PC-9 (cell line): ENCODE data around the gene VWA8. TPM values are rescaled to one million over a fixed set of nuclear protein-coding genes. Genes with fewer than 3 reads are reported as not detected.

Experiments
- BruUV-seq: library from RNA; stranded (reverse); fragments of 400-500 nt; replicated peaks from 2 replicates; lab custom pipeline; 2021; lab: Mats Ljungman, UMichigan
- CTCF ChIA-PET: fragments of 300-600 bp; sonication (Branson Sonifier 250); formaldehyde crosslinking; loops from one replicate; lab custom pipeline; 2022; ENCODE audit warnings: antibody characterized with exemption; lab: Charles Lee
- POLR2A ChIA-PET: fragments of 300-600 bp; sonication (Branson Sonifier 250); formaldehyde crosslinking; loops from one replicate; lab custom pipeline; 2022; ENCODE audit warnings: antibody characterized with exemption; ENCODE audit not compliant: unreplicated experiment; lab: Charles Lee
- DNase-seq, 2 experiments: peaks; one replicate each; pipeline versions ENCODE4 v3.0.0 to v3.0.0-alpha.2; 2015 to 2022; ENCODE audit warnings: mixed read lengths in 1 of 2
- H2AFZ ChIP-seq: fragments of 200-600 bp; sonication (generic); 2 replicates; pipeline ENCODE4 v1.8.1; 2017; ENCODE audit warnings: antibody characterized with exemption
- H3F3A ChIP-seq: fragments of 200-600 bp; sonication (generic); 2 replicates; pipeline ENCODE4 v1.8.1; 2017; ENCODE audit warnings: antibody characterized with exemption, mild to moderate bottlenecking, low read depth; ENCODE audit not compliant: insufficient read depth
- H3K27ac ChIP-seq: fragments of 200-600 bp; sonication (generic); 2 replicates; pipeline ENCODE4 v1.6.1; 2016; ENCODE audit warnings: mixed run types
- H3K27me3 ChIP-seq: fragments of 200-600 bp; sonication (generic); 2 replicates; pipeline ENCODE4 v1.6.1; 2016; ENCODE audit warnings: low read depth, mixed run types; ENCODE audit not compliant: insufficient read depth
- H3K36me3 ChIP-seq: fragments of 200-600 bp; sonication (generic); 2 replicates; pipeline ENCODE4 v1.6.1; 2016; ENCODE audit warnings: low read depth, mixed run types
- H3K4me1 ChIP-seq: fragments of 200-600 bp; sonication (generic); replicated peaks from 2 replicates; pipeline ENCODE4 v1.6.1; 2016; ENCODE audit warnings: mixed run types; ENCODE audit not compliant: insufficient read depth
- H3K4me2 ChIP-seq: fragments of 200-600 bp; sonication (generic); 2 replicates; pipeline ENCODE4 v1.6.1; 2017; ENCODE audit warnings: mixed run types
- H3K4me3 ChIP-seq: fragments of 200-600 bp; sonication (generic); 2 replicates; pipeline ENCODE4 v1.6.1; 2016; ENCODE audit warnings: mixed run types
- H3K79me2 ChIP-seq: fragments of 200-600 bp; sonication (generic); 2 replicates; pipeline ENCODE4 v1.6.1; 2017; ENCODE audit warnings: low read depth, mixed run types
- H3K9me2 ChIP-seq: fragments of 200-600 bp; sonication (generic); 2 replicates; pipeline ENCODE4 v1.8.1; 2017; ENCODE audit warnings: mild to moderate bottlenecking; ENCODE audit not compliant: insufficient read depth
- H3K9me3 ChIP-seq: fragments of 200-600 bp; sonication (generic); 2 replicates; pipeline ENCODE4 v1.8.1; 2016; ENCODE audit warnings: low read depth; ENCODE audit not compliant: insufficient read depth
- H4K20me1 ChIP-seq: fragments of 200-600 bp; sonication (generic); 2 replicates; pipeline ENCODE4 v1.8.1; 2017; ENCODE audit not compliant: insufficient read depth
- EZH2 ChIP-seq: fragments of 200-600 bp; sonication (generic); IDR thresholded peaks from 2 replicates; pipeline ENCODE4 v1.8.0; 2017; ENCODE audit warnings: antibody characterized with exemption, low read depth
- intact Hi-C: fragments of 100-400 bp; cut with micrococcal nuclease; formaldehyde crosslinking; loops from one replicate; pipeline ENCODE4 v1.10.0; 2022; ENCODE audit not compliant: unreplicated experiment
- total RNA-seq: library from RNA; stranded (reverse); gene quantifications from 2 replicates; pipeline ENCODE4 v1.2.3, GENCODE V29; 2021
- TF ChIP-seq, protein P1 (sequence below): fragments of 200-600 bp; sonication (generic); conservative IDR thresholded peaks from 2 replicates; pipeline ENCODE4 v1.6.1; 2017; ENCODE audit warnings: mixed run types, antibody characterized with exemption, mild to moderate bottlenecking, moderate library complexity

The VWA8 gene
- total RNA-seq, 1 experiment from 2014 or later = 14.1 TPM

- Histone ChIP-seq H4K20me1 (no peaks in the 10 kb centered on the region), H3K4me2 (no peak overlapping the region), H3K27ac (no peak overlapping the region), H3F3A (no peaks in the 10 kb centered on the region), H3K9me3 (no peaks in the 10 kb centered on the region), H2AFZ (no peak overlapping the region), H3K4me3 (no peak overlapping the region), H3K79me2 (no peaks in the 10 kb centered on the region), H3K36me3 (no peaks in the 10 kb centered on the region), H3K27me3 (no peaks in the 10 kb centered on the region), H3K4me1 (no peaks in the 10 kb centered on the region), H3K9me2 (no peaks in the 10 kb centered on the region)
- TF ChIP-seq, protein P1, sequence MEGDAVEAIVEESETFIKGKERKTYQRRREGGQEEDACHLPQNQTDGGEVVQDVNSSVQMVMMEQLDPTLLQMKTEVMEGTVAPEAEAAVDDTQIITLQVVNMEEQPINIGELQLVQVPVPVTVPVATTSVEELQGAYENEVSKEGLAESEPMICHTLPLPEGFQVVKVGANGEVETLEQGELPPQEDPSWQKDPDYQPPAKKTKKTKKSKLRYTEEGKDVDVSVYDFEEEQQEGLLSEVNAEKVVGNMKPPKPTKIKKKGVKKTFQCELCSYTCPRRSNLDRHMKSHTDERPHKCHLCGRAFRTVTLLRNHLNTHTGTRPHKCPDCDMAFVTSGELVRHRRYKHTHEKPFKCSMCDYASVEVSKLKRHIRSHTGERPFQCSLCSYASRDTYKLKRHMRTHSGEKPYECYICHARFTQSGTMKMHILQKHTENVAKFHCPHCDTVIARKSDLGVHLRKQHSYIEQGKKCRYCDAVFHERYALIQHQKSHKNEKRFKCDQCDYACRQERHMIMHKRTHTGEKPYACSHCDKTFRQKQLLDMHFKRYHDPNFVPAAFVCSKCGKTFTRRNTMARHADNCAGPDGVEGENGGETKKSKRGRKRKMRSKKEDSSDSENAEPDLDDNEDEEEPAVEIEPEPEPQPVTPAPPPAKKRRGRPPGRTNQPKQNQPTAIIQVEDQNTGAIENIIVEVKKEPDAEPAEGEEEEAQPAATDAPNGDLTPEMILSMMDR = no peak
- TF ChIP-seq EZH2 = no peak
- intact Hi-C loops = no loop called here
- POLR2A ChIA-PET = no interaction called here
- DNase-seq = no peak
- CTCF ChIA-PET = no interaction called here
- BruUV-seq = no TSS peak
Observed at GRCh38 chr13:41969072-41969471, 8.2 kb upstream of the VWA8 start.

DNA sequence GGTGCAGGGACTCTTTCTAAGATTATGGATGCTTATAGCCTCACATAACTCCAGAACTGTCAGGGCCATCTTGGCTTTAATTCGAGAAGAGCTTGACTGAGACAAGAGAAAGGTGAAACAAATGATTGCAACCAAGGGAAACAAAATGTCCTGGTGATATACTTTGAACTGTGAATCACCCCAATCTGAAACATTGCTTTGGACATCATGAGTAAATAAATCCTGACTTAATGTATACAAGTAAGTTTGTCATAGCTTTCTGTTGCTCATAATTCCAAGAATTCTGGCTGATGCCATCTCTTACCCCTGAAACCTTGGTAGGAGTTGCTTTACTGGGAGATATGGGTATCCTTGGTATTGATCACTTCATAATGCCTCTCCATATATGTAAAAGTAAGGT, 5.8 kb upstream of the VWA8 start:
- intact Hi-C loops = no loop called here
- Histone ChIP-seq H3K27ac (no peak overlapping the region), H2AFZ (no peak overlapping the region), H3K9me3 (no peaks in the 10 kb centered on the region), H3K4me1 (peaks cover 3% of the 10 kb centered on the region), H3K27me3 (no peaks in the 10 kb centered on the region), H3F3A (no peaks in the 10 kb centered on the region), H3K79me2 (no peaks in the 10 kb centered on the region), H3K36me3 (no peaks in the 10 kb centered on the region), H3K9me2 (no peaks in the 10 kb centered on the region), H4K20me1 (no peaks in the 10 kb centered on the region), H3K4me3 (no peak overlapping the region), H3K4me2 (no peak overlapping the region)
- POLR2A ChIA-PET = interaction anchor here (0.6 kb wide), 1 partner anchor 1300 kb away, joined by 5 read pairs; no protein-coding TSS in a partner anchor
- BruUV-seq = no TSS peak
- TF ChIP-seq, protein P1 = no peak
- TF ChIP-seq EZH2 = no peak
- DNase-seq = no peak
- CTCF ChIA-PET = no interaction called here

DNA sequence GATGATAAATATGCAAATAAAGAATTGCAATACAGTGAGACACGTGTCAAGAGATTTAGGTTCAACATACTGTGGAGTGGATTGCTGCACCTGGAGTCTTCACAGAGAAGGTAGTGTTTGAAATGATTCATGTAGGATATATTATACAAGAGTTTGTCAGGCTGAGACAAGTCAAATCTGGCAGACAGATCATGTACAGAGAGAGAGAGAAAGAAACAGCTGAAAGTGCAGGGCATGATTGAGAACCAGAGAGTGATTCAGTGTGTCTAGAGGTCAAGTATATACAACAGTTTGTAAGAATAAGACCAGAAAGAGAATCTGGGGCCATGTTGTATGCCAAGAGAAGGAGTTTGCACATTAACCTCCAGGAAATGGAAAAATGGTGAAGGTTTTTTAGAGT, 2.1 kb upstream of the VWA8 start:
- H3K36me3 ChIP-seq = no peaks in the 10 kb centered on the region
- H3F3A ChIP-seq = no peaks in the 10 kb centered on the region
- H3K4me2 ChIP-seq = no peak overlapping the region
- H4K20me1 ChIP-seq = no peaks in the 10 kb centered on the region
- H3K9me3 ChIP-seq = no peaks in the 10 kb centered on the region
- H3K4me3 ChIP-seq = no peak overlapping the region
- ChIA-PET CTCF (no interaction called here), POLR2A (no interaction called here)
- peaks cover 26% of the 10 kb centered on the region for H3K79me2 ChIP-seq
- no peak for DNase-seq
- no peak overlapping the region for H3K27ac ChIP-seq
- BruUV-seq = no TSS peak
- no peaks in the 10 kb centered on the region for H3K27me3 ChIP-seq
- TF ChIP-seq, protein P1 = no peak
- no peak for TF ChIP-seq EZH2
- H3K4me1 ChIP-seq = peaks cover 13% of the 10 kb centered on the region
- no peak overlapping the region for H2AFZ ChIP-seq
- intact Hi-C loops = loop anchor here (5.0 kb wide), 1 partner anchor 64 kb away; no protein-coding TSS in a partner anchor
- H3K9me2 ChIP-seq = no peaks in the 10 kb centered on the region
